HG03175 (cell line): ENCODE results near the gene LAMTOR4.
"Not testable (repeated sequence)": the region's sequence is repeated elsewhere in the genome, so short reads cannot be mapped to it uniquely, and the experiment has no call there.

ENCODE experiments used
- ATAC-seq: cut with Tn5 transposase; IDR thresholded peaks from one replicate; pipeline ENCODE4 v1.9.1; 2021; ENCODE audit warnings: mild to moderate bottlenecking, moderate library complexity; ENCODE audit not compliant: unreplicated experiment

Gene LAMTOR4

DNA sequence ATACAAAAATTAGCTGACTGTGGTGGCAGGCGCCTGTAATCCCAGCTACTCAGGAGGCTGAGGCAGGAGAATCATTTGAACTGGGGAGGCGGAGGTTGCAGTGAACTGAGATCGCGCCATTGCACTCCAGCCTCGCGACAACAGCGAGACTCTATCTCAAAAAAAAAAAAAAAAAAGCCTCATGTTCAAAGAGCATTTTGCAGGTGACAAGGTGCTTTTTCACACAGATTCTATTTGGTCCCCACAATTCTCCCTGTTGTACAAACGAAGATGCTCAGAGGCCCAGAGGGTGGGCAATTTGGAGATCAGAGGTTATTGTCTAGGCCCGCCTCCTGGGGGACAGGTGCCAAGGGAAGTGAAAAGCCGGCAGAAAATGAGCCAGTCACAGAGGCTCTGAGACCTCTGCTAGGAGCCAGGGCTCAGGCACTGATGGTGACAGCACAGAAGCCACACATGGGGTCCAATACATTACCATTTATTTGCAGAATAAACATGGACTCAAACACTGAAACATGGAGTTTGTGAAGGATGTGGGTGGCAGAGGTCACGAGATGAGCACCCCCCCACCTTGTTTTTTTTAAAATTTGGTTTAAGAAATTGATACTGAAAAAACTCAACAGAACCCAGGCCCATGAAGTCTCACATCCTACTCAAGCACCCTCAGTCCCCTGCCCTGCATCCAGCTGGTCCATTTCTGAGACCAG is 20.6 kb downstream of the LAMTOR4 start:
- ATAC-seq: no peak

DNA sequence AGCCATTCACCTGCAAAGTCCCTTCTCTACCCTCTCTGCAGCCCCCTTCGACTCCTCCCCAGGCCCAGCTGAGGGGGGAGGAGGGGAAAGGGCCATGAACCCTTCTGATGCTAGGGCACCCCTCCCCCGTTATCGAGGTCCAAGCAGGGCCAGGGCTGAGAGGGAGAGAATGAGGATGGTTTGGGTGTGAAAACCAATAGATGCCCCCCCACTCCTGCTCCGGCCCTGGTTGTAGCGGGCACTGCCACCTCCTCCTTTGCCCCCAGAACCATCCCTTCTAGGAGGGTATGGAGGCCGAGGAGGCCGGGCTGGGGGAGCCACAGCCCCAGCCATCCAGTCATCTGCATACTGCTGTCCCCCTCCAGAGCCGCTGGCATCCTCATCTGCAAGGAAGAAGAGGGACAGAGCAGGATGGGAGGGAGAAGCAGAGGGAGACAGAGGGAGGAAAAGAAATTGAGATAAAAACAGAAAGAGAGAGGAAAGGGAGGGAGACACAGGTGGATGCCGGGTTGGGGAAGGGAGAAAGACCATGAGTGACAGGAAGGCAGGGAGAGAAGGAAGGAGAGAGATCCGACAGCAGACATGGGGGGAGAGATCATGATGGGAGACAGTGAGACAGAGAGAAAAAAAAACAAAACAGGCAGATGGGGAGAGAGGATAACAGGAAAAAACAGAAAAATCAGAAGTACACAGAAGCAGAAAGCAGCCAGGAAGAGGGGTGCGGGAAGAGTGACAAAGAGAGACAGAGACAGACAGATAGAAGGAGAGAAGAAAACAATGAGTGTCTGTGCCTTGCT is 21.6 kb downstream of the LAMTOR4 start:
- ATAC-seq: no peak

DNA sequence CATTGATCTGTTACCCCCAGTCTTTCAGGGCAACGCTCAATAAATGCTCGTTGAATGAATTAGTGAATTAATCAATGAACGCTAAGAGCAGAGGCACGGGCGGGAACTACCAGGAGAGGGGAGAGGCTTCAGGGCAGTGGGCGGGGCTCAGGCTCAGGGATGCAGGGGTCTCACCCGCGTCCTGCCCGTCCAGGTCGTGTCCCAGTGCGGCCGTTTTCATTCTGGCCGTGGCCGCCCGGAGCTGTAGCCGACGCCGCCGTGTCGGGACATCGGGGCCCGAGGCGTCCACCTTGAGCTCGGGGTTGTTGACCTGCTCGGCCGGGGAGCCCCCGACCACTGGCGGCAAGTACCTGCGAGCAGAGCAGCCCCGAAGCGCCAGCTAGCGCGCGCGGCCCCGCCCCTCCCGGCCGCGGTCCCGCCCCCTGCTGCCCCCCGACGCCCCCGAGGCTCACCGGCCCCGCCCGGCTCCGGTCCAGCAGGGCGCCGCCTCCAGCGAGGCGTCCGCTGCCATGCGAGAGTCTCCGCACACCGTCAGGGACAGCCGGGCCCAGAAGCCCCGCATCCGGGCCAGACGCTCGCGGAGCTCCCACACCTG is 22.5 kb downstream of the LAMTOR4 start:
- no peak for ATAC-seq

DNA sequence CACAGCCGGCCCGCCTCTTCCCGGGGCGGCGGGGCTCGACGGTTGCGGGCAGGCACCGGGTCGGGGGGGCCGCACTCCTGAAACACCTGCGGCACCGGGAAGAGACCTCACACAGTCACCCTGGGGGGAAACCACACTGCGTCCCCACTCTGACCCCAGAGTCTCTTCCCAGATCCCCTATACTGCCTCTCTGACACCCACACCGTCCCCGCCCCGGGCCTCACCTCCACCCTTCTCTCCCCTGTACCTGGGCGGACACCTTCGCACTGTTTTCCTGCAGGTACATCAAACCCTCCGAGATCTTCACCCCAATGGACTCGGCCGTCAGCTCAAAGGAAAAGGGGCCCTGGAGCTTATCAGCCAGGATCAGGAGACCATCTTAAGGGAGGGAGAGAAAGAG is 23.1 kb downstream of the LAMTOR4 start:
- no peak for ATAC-seq

DNA sequence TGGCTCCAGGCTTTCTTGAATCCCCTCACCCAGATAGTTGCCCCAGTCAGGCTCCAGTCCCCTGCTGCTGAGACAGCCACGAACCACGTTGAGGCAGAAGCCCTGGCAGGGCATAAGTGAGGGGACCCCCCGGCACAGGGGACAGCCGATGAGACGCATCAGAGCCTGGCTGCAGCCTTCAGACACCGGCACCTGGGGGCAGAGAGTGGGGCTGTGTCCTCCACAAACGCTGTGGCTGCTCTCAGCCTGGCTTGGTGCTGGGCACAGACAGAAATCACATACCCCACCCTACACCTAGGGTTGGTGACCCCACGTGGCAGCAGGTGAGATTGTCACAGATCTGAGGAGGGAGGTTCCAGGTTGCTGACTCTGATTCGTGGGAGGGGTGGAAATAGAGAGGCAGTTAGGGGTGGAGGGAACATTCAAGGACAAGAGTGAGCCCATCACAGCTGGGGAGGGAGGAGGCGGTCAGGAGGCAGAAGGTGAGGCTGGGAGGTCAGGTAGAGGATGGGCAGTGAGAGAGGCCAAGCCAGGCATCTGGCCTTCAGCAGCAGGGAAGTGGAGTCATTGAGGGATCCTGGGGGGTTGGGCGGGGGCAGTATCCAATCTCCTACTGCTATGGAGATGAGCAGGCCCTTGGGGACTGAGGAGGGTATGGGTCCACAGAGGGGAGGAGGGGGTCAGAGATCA is 25.2 kb downstream of the LAMTOR4 start:
- ATAC-seq: no peak

DNA sequence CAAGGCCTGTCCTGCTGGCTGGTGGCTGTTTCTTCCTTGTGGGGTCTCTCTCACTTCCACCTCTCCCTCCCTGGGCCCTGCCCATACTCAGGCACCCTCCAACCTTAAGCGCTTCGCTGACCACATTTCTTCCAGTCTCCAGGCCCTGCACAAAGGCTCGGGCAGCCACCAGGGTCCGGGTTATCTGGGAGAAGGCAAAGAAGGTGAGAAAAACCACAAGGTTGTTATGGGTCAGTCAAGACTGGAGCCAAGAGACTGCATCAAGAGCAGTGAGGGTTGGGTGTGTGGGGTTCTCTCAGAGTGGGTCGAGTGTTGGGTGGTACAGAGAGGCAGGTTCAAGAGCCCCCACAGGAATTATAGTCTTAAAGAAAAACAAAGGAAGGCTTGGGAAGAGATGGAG is 25.9 kb downstream of the LAMTOR4 start:
- no peak for ATAC-seq

DNA sequence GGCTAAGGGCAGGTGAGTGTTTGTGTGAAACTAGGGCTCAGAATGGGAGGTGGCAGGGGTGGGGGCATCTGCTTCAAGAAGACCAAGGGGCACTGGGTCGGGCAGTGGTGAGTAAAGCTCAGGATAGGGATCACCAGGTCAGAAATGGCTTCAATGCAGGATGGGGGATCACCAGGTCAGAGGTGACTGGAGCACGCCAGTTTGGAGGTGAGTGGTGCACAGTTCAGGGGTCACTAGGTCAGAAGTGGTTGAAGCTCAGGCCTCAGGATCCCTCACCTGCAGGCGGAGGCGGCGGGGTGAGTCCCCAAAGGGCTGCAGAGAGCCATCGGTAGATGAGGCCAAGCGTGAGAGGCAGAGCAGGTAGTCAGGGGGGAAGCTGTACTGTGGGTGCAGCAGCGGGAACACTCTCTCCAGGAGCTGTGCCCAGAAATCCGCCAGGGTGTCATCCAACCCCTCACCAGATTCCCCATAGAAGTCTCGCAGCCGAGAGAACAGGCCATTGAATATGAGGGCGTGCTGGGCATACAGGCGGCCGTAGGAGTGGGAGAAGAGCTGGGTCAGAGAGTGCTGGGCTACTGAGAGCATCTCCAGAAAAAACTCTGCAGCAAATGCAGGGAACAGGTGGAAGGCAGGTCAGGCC is 26.7 kb downstream of the LAMTOR4 start:
- no peak for ATAC-seq

DNA sequence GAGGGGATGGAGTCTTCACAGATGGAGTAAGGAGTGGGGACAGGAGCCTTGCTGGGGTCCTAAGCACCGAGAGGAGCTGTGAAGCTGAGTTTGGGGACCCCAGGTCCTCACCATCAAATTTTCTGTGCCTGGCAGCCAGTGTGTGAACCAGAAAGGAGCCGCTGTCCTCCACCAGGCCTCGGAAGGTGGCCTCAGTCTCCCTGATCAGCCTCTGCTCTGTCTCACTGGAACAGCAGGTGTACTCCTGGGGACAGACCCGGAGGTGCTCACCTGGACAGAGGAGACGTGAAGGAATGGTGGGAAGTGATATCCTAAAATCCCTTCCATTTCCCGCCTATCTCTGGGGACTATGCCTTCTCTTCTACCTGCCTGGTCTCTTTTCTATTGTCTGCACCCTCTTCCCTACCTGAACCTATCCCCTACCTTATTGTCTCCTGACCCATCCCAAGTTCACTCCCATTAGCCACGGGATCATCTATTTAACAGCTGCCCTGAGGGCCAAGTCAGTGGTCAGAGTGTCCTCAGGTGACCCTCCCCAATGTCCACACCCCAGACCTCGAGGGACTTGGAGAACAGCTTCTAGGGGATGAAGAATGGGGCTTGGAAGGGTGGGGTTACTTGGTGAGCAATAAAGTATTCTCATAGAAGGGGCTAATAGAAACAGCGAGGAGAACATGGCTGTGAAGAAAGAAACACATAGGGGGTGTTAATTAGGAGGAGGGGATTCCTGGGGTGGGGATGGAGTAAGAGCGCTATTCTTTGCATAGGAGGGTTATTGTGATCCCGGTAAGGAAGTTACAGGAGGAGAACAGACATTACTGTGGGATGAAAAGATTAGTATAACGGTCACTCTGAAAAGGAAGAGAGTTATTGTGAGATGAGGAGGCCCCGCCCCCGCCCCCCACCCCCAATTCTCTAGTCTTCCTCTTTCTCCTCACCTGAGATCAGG is 27.7 kb downstream of the LAMTOR4 start:
- no peak for ATAC-seq

DNA sequence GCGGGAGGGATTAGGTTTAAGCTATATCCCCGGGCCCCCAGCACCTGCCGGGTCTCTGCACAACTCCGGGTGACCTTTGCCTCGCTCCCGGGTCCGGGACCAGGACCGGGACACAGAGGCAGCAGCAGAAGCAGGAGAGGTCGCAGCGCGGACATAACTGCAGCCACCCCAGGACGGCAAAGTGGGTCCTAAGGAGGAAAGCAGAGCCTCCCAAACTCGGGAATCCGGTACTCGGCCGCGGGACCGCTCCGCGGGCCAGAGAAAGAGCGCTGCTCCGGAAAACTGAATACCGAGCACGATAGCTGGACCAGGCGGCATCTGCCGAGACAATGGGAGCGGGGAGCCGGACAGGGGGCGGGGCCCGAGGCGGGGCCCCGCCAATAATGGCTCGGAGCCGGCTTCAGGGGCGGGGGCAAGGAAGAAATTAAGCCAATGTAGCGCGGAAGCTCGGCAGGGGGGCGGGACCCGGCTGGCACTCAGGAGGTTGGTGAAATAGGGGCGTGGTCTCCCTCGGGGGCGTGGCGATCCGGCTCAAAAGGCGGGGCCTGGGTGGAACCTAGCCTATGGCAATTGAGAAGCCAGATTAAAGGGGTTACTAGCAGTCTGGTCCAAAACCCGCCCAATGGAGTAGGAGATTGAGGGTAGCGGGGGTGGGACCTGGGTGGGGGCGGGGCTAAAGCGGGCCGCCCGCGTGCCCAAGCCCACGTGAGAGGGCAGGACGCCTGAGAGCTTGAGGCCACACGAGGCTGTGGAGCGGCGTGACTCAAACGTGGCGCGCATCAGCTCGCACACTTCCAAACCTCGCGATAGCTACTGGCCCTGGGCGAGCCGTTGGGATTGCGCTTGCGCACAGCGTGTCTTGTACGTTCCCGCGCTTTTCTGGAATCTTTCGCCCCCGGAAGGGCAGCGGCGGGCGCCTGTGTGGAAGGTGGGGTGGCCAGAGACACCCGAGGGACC is 28.6 kb downstream of the LAMTOR4 start, which contains the start of the genes GPC2 and STAG3:
GPC2 (minus strand) TSS at position 337 of the 957 bp plus-strand sequence; CDS start at position 155, 182 bp downstream.
STAG3 (plus strand) TSS at position 874 of the 957 bp plus-strand sequence. CDS start 2,639 bp downstream, outside the sequence.
- ATAC-seq: peak; percentile 91

DNA sequence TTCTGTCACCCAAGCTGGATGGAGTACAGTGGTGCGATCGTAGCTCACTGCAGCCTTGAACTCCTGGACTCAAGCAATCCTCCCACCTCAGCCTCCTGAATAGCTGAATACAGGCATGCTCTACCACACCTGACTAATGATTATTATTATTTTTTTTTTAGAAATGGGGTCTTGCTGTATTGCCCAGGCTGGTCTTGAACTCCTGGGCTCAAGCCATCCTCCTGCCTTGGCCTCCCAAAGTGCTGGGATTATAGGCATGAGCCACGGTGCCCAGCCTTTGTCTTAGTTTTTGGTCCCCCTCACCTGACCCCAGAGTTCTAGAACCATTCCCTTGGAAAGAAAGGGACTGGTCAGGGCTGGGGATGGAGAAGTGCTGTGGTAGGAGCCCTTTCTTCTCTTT is 31.4 kb downstream of the LAMTOR4 start:
- not testable (repeated sequence) for ATAC-seq

DNA sequence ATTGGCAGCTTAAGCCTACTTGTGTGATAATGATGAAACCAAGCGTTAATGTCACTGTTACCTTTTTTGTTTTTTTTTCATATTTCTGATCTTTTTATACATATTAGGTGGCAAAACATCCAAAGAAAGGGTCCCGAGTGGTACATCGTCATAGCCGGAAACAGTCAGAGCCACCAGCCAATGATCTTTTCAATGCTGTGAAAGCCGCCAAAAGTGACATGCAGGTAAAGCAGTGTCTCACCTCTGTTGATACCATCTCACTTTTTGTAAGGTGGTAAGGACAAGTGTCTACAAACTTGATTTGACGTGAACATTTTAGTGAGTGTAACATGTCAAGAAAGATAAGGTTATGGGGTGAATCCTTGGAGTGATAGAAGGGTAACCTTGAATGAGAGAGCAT is 33.9 kb downstream of the LAMTOR4 start:
- ATAC-seq: not testable (repeated sequence)

DNA sequence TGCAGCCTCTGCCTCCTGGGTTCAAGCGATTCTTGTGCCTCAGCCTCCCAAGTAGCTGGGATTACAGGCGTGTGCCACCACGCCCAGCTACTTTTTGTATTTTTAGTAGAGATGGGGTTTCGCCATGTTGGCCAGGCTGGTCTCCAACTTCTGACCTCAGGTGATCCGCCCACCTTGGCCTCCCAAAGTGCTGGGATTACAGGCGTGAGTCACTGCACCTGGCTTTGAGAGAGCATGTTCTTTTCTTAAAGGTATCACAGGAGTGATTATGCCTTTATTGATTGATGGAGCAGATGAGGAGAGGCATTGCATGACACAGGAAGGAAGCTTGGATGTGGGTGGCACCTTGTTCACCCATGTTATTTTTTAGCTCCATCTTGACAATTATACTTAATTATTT is 34.4 kb downstream of the LAMTOR4 start:
- not testable (repeated sequence) for ATAC-seq

DNA sequence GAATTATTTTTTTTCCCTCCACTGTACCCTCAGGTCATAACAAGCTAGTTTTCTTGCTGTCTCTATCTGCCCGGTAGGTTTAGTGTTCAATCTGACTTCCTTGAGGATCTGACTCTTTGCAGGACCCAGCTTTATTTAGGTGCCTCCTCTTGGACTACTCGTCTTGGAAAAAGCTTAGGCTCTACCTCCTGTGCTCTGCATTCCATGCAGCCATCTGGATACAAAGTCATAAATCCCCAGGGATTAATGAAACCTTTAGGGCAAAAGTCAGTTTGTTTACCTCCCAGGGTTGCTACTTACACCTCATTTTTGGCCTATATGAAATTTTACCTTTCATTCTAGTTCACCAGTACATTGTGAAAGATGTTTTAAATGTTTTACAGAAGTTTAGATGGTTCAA is 37.0 kb downstream of the LAMTOR4 start:
- ATAC-seq: no peak

DNA sequence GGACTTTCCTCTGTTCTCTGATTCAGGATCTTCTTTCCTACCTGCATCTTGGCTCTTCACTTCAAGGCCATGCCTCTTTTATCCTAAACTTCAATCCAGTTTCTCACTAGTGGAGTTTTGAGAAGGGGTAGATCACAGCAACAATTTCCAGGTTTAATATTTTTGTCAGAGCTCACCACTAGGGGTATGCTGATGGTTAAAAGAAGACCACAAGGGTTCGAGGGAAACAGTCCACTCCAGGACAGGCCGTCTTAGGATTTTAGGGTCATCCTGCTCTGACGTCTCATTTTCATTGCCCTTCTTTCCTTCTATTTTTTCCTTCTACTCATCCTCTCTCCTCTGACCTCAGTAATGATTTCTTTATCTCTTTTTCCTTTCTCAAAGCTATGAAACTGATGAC is 40.3 kb downstream of the LAMTOR4 start:
- ATAC-seq: no peak

DNA sequence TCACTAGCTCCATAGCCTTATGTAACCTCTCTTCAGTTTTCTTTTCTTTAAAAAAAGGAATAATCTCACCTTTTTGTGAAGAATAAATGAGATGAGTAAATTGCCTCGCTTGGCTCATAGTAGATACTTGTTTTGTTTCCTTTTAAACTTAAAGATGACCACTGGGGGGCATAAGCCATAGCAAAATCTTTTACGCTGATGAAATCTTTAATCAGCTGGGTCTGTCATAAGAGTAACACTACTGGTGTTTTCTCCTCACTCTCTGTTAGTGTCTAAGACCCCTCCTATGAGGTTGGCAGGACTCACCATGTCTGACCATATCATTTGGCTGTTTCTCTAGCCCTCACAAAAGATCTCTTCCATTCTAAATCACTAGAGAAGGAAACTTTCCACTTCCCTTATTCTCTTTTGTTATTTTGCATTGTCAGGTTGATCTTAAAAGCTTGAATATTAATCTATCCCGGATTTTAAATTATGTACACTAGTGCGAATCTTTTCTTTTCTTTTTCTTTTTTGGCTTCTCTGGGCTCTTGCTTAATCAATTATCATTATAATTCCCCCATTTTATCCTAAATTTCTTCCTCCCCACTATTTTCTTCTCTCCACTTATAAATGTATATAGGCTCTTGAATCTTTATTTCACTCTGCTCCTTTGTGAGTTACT is 41.5 kb downstream of the LAMTOR4 start:
- no peak for ATAC-seq

DNA sequence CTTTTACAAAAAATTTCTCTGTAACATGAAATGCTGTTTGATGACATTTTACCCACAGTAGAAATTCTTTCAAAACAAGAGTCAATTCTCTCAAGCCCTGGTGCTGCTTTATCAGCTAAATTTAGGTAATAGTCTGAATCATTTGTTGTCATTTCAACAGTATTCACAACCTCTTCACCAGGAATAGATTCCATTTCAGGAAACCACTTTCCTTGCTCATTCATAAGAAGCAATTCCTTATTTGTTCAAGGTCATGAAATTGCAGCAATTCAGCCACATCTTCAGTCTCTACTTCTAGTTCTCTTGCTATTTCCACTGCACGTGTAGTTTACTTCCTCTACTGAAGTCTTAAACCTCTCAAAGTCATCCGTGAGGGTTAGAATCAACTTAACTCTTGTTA is 43.1 kb downstream of the LAMTOR4 start:
- no peak for ATAC-seq

DNA sequence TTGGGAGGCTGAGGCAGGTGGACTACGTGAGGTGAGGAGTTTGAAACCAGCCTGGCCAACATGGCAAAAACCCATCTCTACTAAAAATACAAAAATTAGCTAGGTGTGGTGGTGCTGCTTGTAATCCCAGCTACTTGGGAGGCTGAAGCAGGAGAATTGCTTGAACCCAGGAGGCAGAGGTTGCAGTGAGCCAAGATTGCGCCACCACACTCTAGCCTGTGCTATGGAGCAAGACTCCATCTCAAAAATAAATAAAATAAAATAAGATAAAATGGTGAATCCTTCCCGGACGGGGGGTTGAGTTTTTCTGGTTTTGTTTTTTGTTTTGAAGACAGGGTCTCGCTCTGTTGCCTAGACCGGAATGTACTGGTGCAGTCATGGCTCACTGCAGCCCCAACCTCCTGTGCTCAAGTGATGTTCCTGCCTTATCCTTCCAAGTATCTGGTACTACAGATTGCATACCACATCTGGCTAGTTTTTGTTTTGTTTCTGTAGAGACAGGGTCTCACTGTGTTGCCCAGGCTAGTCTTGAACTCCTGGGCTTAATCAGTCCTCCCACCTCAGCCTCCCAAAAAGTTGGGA is 43.7 kb downstream of the LAMTOR4 start:
- ATAC-seq: not testable (repeated sequence)

DNA sequence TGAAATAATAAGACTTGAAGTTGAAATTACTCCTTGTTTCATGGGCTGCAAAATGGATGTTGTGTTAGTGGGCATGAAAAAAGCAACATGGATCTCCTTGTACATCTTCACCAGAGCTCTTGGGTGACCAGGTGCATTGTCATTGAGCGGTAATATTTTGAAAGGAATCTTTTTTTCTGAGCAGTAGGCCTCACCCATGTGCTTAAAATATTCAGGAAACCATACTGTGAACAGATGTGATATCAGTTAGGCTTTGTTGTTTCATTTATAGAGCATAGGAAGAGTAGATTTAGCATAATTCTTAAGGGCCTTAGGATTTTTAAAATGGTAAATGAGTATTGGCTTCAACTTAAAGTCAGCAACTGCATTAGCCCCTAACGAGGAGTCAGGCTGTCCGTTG is 44.3 kb downstream of the LAMTOR4 start:
- ATAC-seq: no peak
